ENCODE results near the gene CSKMT.
"Not testable (repeated sequence)": the region's sequence is repeated elsewhere in the genome, so short reads cannot be mapped to it uniquely, and the experiment has no call there.

CSKMT gene

GRCh38 chr11:62656796-62657429 is 8.2 kb upstream of the CSKMT start:
- no peak for DNase-seq (ENCODE audit: low spot score)

GRCh38 chr11:62664405-62665074 is 572 bp upstream of the CSKMT start:
- DNase-seq (ENCODE audit: low spot score): no peak

- DNase-seq (ENCODE audit: low spot score): peak; percentile 69
Measured at GRCh38 chr11:62665599-62666258, 617 bp downstream of the CSKMT start.

GRCh38 chr11:62666259-62666926 is 1.3 kb downstream of the CSKMT start:
- no peak for DNase-seq (ENCODE audit: low spot score)

GRCh38 chr11:62667460-62667859 is 2.3 kb downstream of the CSKMT start:
- no peak for DNase-seq (ENCODE audit: low spot score)

GRCh38 chr11:62669420-62670161 is 4.5 kb downstream of the CSKMT start:
- no peak for DNase-seq (ENCODE audit: low spot score)

- no peak for DNase-seq (ENCODE audit: low spot score)
Measured at GRCh38 chr11:62671236-62671607, 6.1 kb downstream of the CSKMT start.

- peak; percentile 89 for DNase-seq (ENCODE audit: low spot score)
Measured at GRCh38 chr11:62671608-62672389, 6.7 kb downstream of the CSKMT start, which contains the start of the genes LBHD1 and UQCC3. TSS of gene LBHD1 (minus strand) at chr11:62672267. CDS start at chr11:62670031, 2,236 bp downstream. TSS of gene UQCC3 (plus strand) at chr11:62671673. CDS start at chr11:62671746, 73 bp downstream.

- DNase-seq (ENCODE audit: low spot score): no peak
Measured at GRCh38 chr11:62673196-62673525, 8.0 kb downstream of the CSKMT start.

GRCh38 chr11:62675415-62675814 is 10.3 kb downstream of the CSKMT start:
- DNase-seq (ENCODE audit: low spot score): not testable (repeated sequence)

GRCh38 chr11:62676698-62677097 is 11.6 kb downstream of the CSKMT start:
- DNase-seq (ENCODE audit: low spot score): no peak

- DNase-seq (ENCODE audit: low spot score): no peak
Measured at GRCh38 chr11:62677156-62677555, 12.0 kb downstream of the CSKMT start.

- DNase-seq (ENCODE audit: low spot score): no peak
Measured at GRCh38 chr11:62677714-62678113, 12.6 kb downstream of the CSKMT start.

GRCh38 chr11:62678433-62678769 is 13.3 kb downstream of the CSKMT start:
- no peak for DNase-seq (ENCODE audit: low spot score)

GRCh38 chr11:62678770-62679696 is 13.9 kb downstream of the CSKMT start, which contains the start of gene UBXN1:
TSS of gene UBXN1 (minus strand) at chr11:62679073. CDS start at chr11:62678923, 150 bp downstream.
- DNase-seq (ENCODE audit: low spot score): peak; percentile 89

- no peak for DNase-seq (ENCODE audit: low spot score)
Measured at GRCh38 chr11:62680825-62681240, 15.7 kb downstream of the CSKMT start.

GRCh38 chr11:62682518-62682917 is 17.4 kb downstream of the CSKMT start:
- no peak for DNase-seq (ENCODE audit: low spot score)

GRCh38 chr11:62687508-62688396 is 22.6 kb downstream of the CSKMT start:
- DNase-seq (ENCODE audit: low spot score): peak; percentile 52

- DNase-seq (ENCODE audit: low spot score): no peak
Measured at GRCh38 chr11:62688491-62688890, 23.4 kb downstream of the CSKMT start.

Measured in ecto neural progenitor cell (in vitro differentiated cells).